ENCODE measurements around the gene GEMIN7. TPM values are rescaled to one million over a fixed set of nuclear protein-coding genes. Genes with fewer than 3 reads are reported as not detected.

GEMIN7 gene
- total and polyA plus RNA-seq, 9 donors: 13.8 to 25.3 (median 21.4) TPM

DNA sequence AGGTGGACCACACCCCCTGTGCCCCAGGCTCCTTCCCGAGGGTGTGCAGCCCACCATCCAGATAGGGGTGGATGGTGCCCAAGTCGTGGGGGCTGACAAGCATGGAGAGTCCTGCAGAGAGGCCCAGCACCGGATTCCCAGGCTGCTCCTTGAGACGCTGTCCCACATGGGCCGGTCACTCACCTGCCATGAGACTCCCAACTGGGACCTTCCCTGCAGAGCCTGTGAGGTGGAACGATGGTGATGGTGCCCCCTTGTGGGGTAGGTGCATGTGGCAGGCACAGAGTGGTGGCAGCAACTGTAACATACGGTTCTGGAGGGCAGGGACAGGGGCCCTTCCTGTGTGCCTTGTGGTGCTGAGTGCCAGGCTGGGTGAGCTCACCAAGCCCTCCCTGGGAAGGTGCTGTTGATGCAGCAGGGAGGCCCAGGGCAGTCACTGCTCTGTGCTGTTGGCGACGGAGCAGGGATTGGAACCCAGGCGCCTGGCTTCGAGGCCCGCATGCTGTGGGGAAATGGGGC, 47.0 kb downstream of the GEMIN7 start:
- DNase-seq: peak; percentile 35
- 56% methylated on average over 12 of the region's 12 CpGs for WGBS (ENCODE audit: insufficient coverage)
- H3K27me3 ChIP-seq (ENCODE audit: control insufficient read depth, insufficient read depth, low read length): no peaks in the 10 kb centered on the region

GRCh38 chr19:45126654-45127053, 47.6 kb downstream of the GEMIN7 start:
- DNase-seq: no peak
- WGBS (ENCODE audit: insufficient coverage): 88% methylated on average over 3 of the region's 7 CpGs
- Histone ChIP-seq H3K27ac (ENCODE audit: low read length) (no peak overlapping the region), H3K4me3 (ENCODE audit: low read length) (no peak overlapping the region), H3K27me3 (ENCODE audit: control insufficient read depth, insufficient read depth, low read length) (no peaks in the 10 kb centered on the region), H3K9me3 (replicated peaks; ENCODE audit: control insufficient read depth, low read depth, low read length) (no peaks in the 10 kb centered on the region), H3K4me1 (ENCODE audit: control insufficient read depth, insufficient read depth, low read length) (peaks cover 19% of the 10 kb centered on the region), H3K36me3 (ENCODE audit: control insufficient read depth, insufficient read depth, low read length) (no peaks in the 10 kb centered on the region)

More for the DNA sequence above, 47.0 kb downstream of the GEMIN7 start:
- H3K27ac ChIP-seq (ENCODE audit: low read length): no peak overlapping the region
- no peaks in the 10 kb centered on the region for H3K9me3 ChIP-seq (replicated peaks; ENCODE audit: control insufficient read depth, low read depth, low read length)
- H3K36me3 ChIP-seq (ENCODE audit: control insufficient read depth, insufficient read depth, low read length): no peaks in the 10 kb centered on the region
- no peak overlapping the region for H3K4me3 ChIP-seq (ENCODE audit: low read length)
- peaks cover 25% of the 10 kb centered on the region for H3K4me1 ChIP-seq (ENCODE audit: control insufficient read depth, insufficient read depth, low read length)

GRCh38 chr19:45128146-45128545, 49.1 kb downstream of the GEMIN7 start:
- no peaks in the 10 kb centered on the region for H3K27me3 ChIP-seq (ENCODE audit: control insufficient read depth, insufficient read depth, low read length)
- H3K27ac ChIP-seq (ENCODE audit: low read length): no peak overlapping the region
- DNase-seq: no peak
- no peak overlapping the region for H3K4me3 ChIP-seq (ENCODE audit: low read length)
- 100% methylated on average over 4 of the region's 5 CpGs for WGBS (ENCODE audit: insufficient coverage)
- no peaks in the 10 kb centered on the region for H3K9me3 ChIP-seq (replicated peaks; ENCODE audit: control insufficient read depth, low read depth, low read length)
- peaks cover 12% of the 10 kb centered on the region for H3K4me1 ChIP-seq (ENCODE audit: control insufficient read depth, insufficient read depth, low read length)
- H3K36me3 ChIP-seq (ENCODE audit: control insufficient read depth, insufficient read depth, low read length): peaks cover 4% of the 10 kb centered on the region

DNA sequence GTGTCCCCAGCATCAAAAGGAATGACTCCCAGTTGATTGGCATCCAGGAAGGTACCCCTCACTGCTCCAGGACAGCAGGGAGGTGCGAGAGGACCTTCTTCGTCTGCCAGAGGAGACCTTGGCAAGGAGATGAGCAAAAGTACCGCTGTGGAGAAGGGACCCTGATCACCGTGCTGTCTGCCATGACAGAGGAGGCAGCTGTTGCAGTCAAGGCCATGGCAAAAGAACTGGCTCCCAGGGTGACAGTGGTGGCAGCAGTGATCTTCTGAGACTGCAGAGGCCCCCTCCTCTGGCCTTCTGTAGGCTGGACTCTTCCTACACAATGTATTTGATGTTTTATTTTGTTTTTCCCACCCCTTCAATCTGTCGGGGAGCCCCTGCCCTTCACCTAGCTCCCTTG, 49.7 kb downstream of the GEMIN7 start:
- H3K27ac ChIP-seq (ENCODE audit: low read length): no peak overlapping the region
- H3K9me3 ChIP-seq (replicated peaks; ENCODE audit: control insufficient read depth, low read depth, low read length): no peaks in the 10 kb centered on the region
- no peaks in the 10 kb centered on the region for H3K27me3 ChIP-seq (ENCODE audit: control insufficient read depth, insufficient read depth, low read length)
- H3K4me1 ChIP-seq (ENCODE audit: control insufficient read depth, insufficient read depth, low read length): peaks cover 6% of the 10 kb centered on the region
- H3K36me3 ChIP-seq (ENCODE audit: control insufficient read depth, insufficient read depth, low read length): peaks cover 4% of the 10 kb centered on the region
- 90% methylated on average over 5 of the region's 5 CpGs for WGBS (ENCODE audit: insufficient coverage)
- no peak overlapping the region for H3K4me3 ChIP-seq (ENCODE audit: low read length)
- DNase-seq: no peak

DNA sequence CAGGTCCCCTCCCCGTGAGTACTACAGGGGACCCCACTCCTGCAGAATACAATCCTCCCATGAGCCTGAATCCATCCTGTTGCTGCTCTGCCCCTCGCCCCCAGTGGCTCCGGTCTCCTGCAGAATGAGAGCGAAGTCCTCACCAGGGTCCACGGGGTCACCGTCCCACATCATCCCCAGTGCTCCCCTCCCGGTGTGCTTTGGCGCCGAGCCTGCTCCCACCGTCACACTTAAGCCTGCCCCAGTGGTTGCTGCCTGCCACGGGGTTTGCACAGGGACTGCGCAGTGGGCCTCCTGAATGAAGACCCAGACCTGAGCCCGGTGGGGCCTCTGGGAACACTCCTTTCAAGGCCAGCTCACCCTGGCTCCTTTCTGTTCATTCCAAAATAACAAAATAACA, 51.2 kb downstream of the GEMIN7 start:
- Histone ChIP-seq H3K9me3 (replicated peaks; ENCODE audit: control insufficient read depth, low read depth, low read length) (no peaks in the 10 kb centered on the region), H3K4me3 (ENCODE audit: low read length) (no peak overlapping the region), H3K27me3 (ENCODE audit: control insufficient read depth, insufficient read depth, low read length) (no peaks in the 10 kb centered on the region), H3K27ac (ENCODE audit: low read length) (no peak overlapping the region), H3K36me3 (ENCODE audit: control insufficient read depth, insufficient read depth, low read length) (peaks cover 6% of the 10 kb centered on the region), H3K4me1 (ENCODE audit: control insufficient read depth, insufficient read depth, low read length) (peaks cover 4% of the 10 kb centered on the region)
- 83% methylated on average over 13 of the region's 13 CpGs for WGBS (ENCODE audit: insufficient coverage)
- DNase-seq: no peak

GRCh38 chr19:45130888-45131615, 52.0 kb downstream of the GEMIN7 start:
- DNase-seq: no peak
- H3K4me1 ChIP-seq (ENCODE audit: control insufficient read depth, insufficient read depth, low read length): peaks cover 7% of the 10 kb centered on the region
- peaks cover 7% of the 10 kb centered on the region for H3K36me3 ChIP-seq (ENCODE audit: control insufficient read depth, insufficient read depth, low read length)
- 52% methylated on average over 11 of the region's 13 CpGs for WGBS (ENCODE audit: insufficient coverage)
- no peaks in the 10 kb centered on the region for H3K27me3 ChIP-seq (ENCODE audit: control insufficient read depth, insufficient read depth, low read length)
- H3K27ac ChIP-seq (ENCODE audit: low read length): no peak overlapping the region
- H3K9me3 ChIP-seq (replicated peaks; ENCODE audit: control insufficient read depth, low read depth, low read length): no peaks in the 10 kb centered on the region
- H3K4me3 ChIP-seq (ENCODE audit: low read length): no peak overlapping the region

DNA sequence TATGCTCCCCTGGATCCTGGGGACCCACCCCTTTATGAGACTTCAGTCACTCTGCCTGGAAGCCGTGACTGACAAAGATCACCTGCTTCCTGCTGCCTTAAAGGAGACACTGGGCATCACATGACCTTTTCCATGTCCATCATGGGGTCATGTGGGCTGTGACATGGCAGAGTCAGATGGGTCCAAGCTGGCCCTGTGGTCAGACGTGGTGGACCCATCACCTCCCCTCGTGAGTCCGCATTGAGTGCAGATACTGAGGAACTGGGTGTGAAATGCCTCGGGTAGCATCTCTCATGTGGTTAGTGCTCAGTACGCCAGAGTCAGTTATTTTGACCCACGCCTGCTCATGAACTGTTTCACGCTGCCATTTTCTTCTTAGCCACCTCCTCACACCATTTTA, 54.6 kb downstream of the GEMIN7 start:
- H3K27me3 ChIP-seq (ENCODE audit: control insufficient read depth, insufficient read depth, low read length): no peaks in the 10 kb centered on the region
- WGBS (ENCODE audit: insufficient coverage): 91% methylated on average over 5 of the region's 8 CpGs

GRCh38 chr19:45135176-45135885, 56.3 kb downstream of the GEMIN7 start:
- no peaks in the 10 kb centered on the region for H3K9me3 ChIP-seq (replicated peaks; ENCODE audit: control insufficient read depth, low read depth, low read length)

More for the DNA sequence above, 54.6 kb downstream of the GEMIN7 start:
- peaks cover 32% of the 10 kb centered on the region for H3K4me1 ChIP-seq (ENCODE audit: control insufficient read depth, insufficient read depth, low read length)
- DNase-seq: no peak
- H3K4me3 ChIP-seq (ENCODE audit: low read length): no peak overlapping the region
- H3K9me3 ChIP-seq (replicated peaks; ENCODE audit: control insufficient read depth, low read depth, low read length): no peaks in the 10 kb centered on the region
- H3K36me3 ChIP-seq (ENCODE audit: control insufficient read depth, insufficient read depth, low read length): peaks cover 7% of the 10 kb centered on the region
- H3K27ac ChIP-seq (ENCODE audit: low read length): no peak overlapping the region

GRCh38 chr19:45136507-45137178, 57.6 kb downstream of the GEMIN7 start:
- no peaks in the 10 kb centered on the region for H3K27me3 ChIP-seq (ENCODE audit: control insufficient read depth, insufficient read depth, low read length)
- peak overlapping the region; percentile 85 for H3K27ac ChIP-seq (ENCODE audit: low read length)
- WGBS (ENCODE audit: insufficient coverage): 66% methylated on average over 12 of the region's 12 CpGs
- H3K4me3 ChIP-seq (ENCODE audit: low read length): no peak overlapping the region
- peaks cover 20% of the 10 kb centered on the region for H3K36me3 ChIP-seq (ENCODE audit: control insufficient read depth, insufficient read depth, low read length)
- DNase-seq: no peak
- H3K9me3 ChIP-seq (replicated peaks; ENCODE audit: control insufficient read depth, low read depth, low read length): no peaks in the 10 kb centered on the region
- H3K4me1 ChIP-seq (ENCODE audit: control insufficient read depth, insufficient read depth, low read length): peaks cover 32% of the 10 kb centered on the region

More at GRCh38 chr19:45135176-45135885, 56.3 kb downstream of the GEMIN7 start:
- 94% methylated on average over 7 of the region's 21 CpGs for WGBS (ENCODE audit: insufficient coverage)
- H3K4me3 ChIP-seq (ENCODE audit: low read length): no peak overlapping the region
- H3K4me1 ChIP-seq (ENCODE audit: control insufficient read depth, insufficient read depth, low read length): peaks cover 32% of the 10 kb centered on the region
- peaks cover 8% of the 10 kb centered on the region for H3K36me3 ChIP-seq (ENCODE audit: control insufficient read depth, insufficient read depth, low read length)
- H3K27me3 ChIP-seq (ENCODE audit: control insufficient read depth, insufficient read depth, low read length): no peaks in the 10 kb centered on the region
- no peak overlapping the region for H3K27ac ChIP-seq (ENCODE audit: low read length)
- no peak for DNase-seq

Measured in muscle of leg (tissue), 11 donors.